ENCODE results near the gene RHBDL1. TPM values are rescaled to one million over a fixed set of nuclear protein-coding genes. Genes with fewer than 3 reads are reported as not detected.

RHBDL1 gene
- total and polyA plus RNA-seq, 9 of the 15 experiments (the other 6 are each of a cell fraction or from before 2014, with no cell fraction given) = 0.03 to 5.6 (median 1.3) TPM; not detected in 1

GRCh38 chr16:637081-638018 lies 38.1 kb upstream of the RHBDL1 start (continued):
- TF ChIP-seq CTCFL (IDR thresholded peaks at IDR 0.05; ENCODE audit: borderline replicate concordance, insufficient read depth, low read depth, low read length, poor library complexity, severe bottlenecking) = no peak
- TF ChIP-seq FOXA1 (IDR thresholded peaks at IDR 0.05; ENCODE audit: borderline replicate concordance) = no peak
- no peak for TF ChIP-seq FOXJ3 (CRISPR knock-in tag; IDR thresholded peaks at IDR 0.05)
- no peak for TF ChIP-seq ZNF589 (CRISPR knock-in tag; IDR thresholded peaks at IDR 0.05; ENCODE audit: low read depth)
- no peak for TF ChIP-seq ZBTB17 (CRISPR knock-in tag; IDR thresholded peaks at IDR 0.05)
- TF ChIP-seq ZNF780A (CRISPR knock-in tag; IDR thresholded peaks at IDR 0.05) = no peak
- no peak for TF ChIP-seq ZNF354B (CRISPR knock-in tag; IDR thresholded peaks at IDR 0.05)
- peak; percentile 44; the same call in 1 of the 2 replicates for TF ChIP-seq L3MBTL2 (IDR thresholded peaks at IDR 0.05)
- TF ChIP-seq, protein P1, sequence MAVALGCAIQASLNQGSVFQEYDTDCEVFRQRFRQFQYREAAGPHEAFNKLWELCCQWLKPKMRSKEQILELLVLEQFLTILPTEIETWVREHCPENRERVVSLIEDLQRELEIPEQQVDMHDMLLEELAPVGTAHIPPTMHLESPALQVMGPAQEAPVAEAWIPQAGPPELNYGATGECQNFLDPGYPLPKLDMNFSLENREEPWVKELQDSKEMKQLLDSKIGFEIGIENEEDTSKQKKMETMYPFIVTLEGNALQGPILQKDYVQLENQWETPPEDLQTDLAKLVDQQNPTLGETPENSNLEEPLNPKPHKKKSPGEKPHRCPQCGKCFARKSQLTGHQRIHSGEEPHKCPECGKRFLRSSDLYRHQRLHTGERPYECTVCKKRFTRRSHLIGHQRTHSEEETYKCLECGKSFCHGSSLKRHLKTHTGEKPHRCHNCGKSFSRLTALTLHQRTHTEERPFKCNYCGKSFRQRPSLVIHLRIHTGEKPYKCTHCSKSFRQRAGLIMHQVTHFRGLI (CRISPR knock-in tag; IDR thresholded peaks at IDR 0.05) = no peak
- TF ChIP-seq SAP30 (IDR thresholded peaks at IDR 0.05; ENCODE audit: borderline replicate concordance, insufficient read depth, low read depth, low read length, poor library complexity, severe bottlenecking) = no peak
- no peak for TF ChIP-seq SIX5 (IDR thresholded peaks at IDR 0.05; ENCODE audit: borderline replicate concordance in 1 of 2, insufficient read depth in 1 of 2, low read depth in 1 of 2, low read length in 2 of 2)

Measured in K562 (cell line).